H1 (cell line): ENCODE measurements around the gene C19orf12.

Source experiments
- ATF2 ChIP-seq: IDR thresholded peaks from 2 replicates; pipeline ENCODE4 v1.6.1; 2012; ENCODE audit warnings: low read length, inconsistent platforms
- EGR1 ChIP-seq: IDR thresholded peaks from 2 replicates; pipeline ENCODE4 v1.6.1; 2011; ENCODE audit warnings: low read depth, low read length, borderline replicate concordance
- EZH2 ChIP-seq: fragments of 200-600 bp; sonication (generic); IDR thresholded peaks from 2 replicates; pipeline ENCODE4 v1.7.1; 2012; ENCODE audit warnings: low read depth, mild to moderate bottlenecking, moderate library complexity, low read length, inconsistent platforms; ENCODE audit not compliant: severe bottlenecking
- HDAC2 ChIP-seq, 2 experiments: fragments of 300-600 bp in 1 of 2; sonication (generic) in 1 of 2; IDR thresholded peaks; 2 replicates each; pipeline ENCODE4 v1.6.1; 2011 to 2012; ENCODE audit warnings: low read depth in 2 of 2, low read length in 2 of 2, mild to moderate bottlenecking in 2 of 2, moderate library complexity in 2 of 2, borderline replicate concordance in 1 of 2, inconsistent platforms in 1 of 2
- KDM1A ChIP-seq: fragments of 200-600, 300-600 bp; sonication (generic); IDR thresholded peaks from 2 replicates; pipeline ENCODE4 v1.7.1; 2016; ENCODE audit warnings: mild to moderate bottlenecking, low read length, borderline replicate concordance
- POLR2A ChIP-seq, 2 experiments: IDR thresholded peaks; 1 replicate in 1 of 2; 2 replicates in 1 of 2; pipeline ENCODE4 v1.6.1; 2011; ENCODE audit warnings: low read depth in 2 of 2, low read length in 2 of 2, mild to moderate bottlenecking in 2 of 2; ENCODE audit errors: control extremely low read depth in 1 of 2
- POLR2AphosphoS5 ChIP-seq: IDR thresholded peaks from 2 replicates; pipeline ENCODE4 v1.6.1; 2011; ENCODE audit warnings: low read depth, low read length
- SIN3A ChIP-seq, 2 experiments: IDR thresholded peaks in 1 of 2; conservative IDR thresholded peaks in 1 of 2; 2 replicates each; pipeline ENCODE4 v1.6.1; 2011 to 2012; ENCODE audit warnings: low read length in 2 of 2, improper control_type of control experiment in 1 of 2, low read depth in 1 of 2, mild to moderate bottlenecking in 1 of 2
- TBP ChIP-seq: IDR thresholded peaks from 2 replicates; pipeline ENCODE4 v1.6.1; 2011; ENCODE audit warnings: low read depth, low read length, improper control_type of control experiment
- TCF12 ChIP-seq: IDR thresholded peaks from 2 replicates; pipeline ENCODE4 v1.6.1; 2011; ENCODE audit warnings: low read depth, mild to moderate bottlenecking, low read length
- YY1 ChIP-seq: IDR thresholded peaks from 2 replicates; pipeline ENCODE4 v1.6.1; 2011; ENCODE audit warnings: low read depth, mild to moderate bottlenecking, low read length
- TF ChIP-seq, protein P1 (sequence below), 3 experiments: IDR thresholded peaks; 1 replicate in 2 of 3; 2 replicates in 1 of 3; pipeline versions ENCODE4 v1.5.1 to v1.6.1; 2011; ENCODE audit warnings: low read length in 3 of 3, mild to moderate bottlenecking in 3 of 3, inconsistent platforms in 2 of 3, low read depth in 1 of 3, moderate library complexity in 1 of 3; ENCODE audit not compliant: insufficient read depth in 1 of 3; ENCODE audit errors: control extremely low read depth in 1 of 3

- no peak for TF ChIP-seq POLR2AphosphoS5
- no peak for TF ChIP-seq SIN3A (conservative IDR thresholded peaks at IDR 0.05 in 1 of 2, IDR thresholded peaks at IDR 0.05 in 1 of 2; ENCODE audit: low read depth in 1 of 2, low read length in 2 of 2)
- TF ChIP-seq POLR2A (IDR thresholded peaks at IDR 0.05; ENCODE audit: control extremely low read depth in 1 of 2, low read depth in 2 of 2, low read length in 2 of 2) = no peak
- TF ChIP-seq, protein P1, sequence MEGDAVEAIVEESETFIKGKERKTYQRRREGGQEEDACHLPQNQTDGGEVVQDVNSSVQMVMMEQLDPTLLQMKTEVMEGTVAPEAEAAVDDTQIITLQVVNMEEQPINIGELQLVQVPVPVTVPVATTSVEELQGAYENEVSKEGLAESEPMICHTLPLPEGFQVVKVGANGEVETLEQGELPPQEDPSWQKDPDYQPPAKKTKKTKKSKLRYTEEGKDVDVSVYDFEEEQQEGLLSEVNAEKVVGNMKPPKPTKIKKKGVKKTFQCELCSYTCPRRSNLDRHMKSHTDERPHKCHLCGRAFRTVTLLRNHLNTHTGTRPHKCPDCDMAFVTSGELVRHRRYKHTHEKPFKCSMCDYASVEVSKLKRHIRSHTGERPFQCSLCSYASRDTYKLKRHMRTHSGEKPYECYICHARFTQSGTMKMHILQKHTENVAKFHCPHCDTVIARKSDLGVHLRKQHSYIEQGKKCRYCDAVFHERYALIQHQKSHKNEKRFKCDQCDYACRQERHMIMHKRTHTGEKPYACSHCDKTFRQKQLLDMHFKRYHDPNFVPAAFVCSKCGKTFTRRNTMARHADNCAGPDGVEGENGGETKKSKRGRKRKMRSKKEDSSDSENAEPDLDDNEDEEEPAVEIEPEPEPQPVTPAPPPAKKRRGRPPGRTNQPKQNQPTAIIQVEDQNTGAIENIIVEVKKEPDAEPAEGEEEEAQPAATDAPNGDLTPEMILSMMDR (IDR thresholded peaks at IDR 0.05; ENCODE audit: control extremely low read depth in 1 of 3, insufficient read depth in 1 of 3, low read depth in 1 of 3, low read length in 3 of 3) = no peak
- TF ChIP-seq TCF12 = no peak
- no peak for TF ChIP-seq HDAC2 (IDR thresholded peaks at IDR 0.05; ENCODE audit: borderline replicate concordance in 1 of 2, low read depth in 2 of 2, low read length in 2 of 2)
- no peak for TF ChIP-seq EGR1
- no peak for TF ChIP-seq KDM1A
- no peak for TF ChIP-seq EZH2
- TF ChIP-seq YY1 = no peak
- TF ChIP-seq TBP = no peak
- no peak for TF ChIP-seq ATF2
Measured at GRCh38 chr19:29737461-29738000, 22.5 kb upstream of the C19orf12 start.
